Peyer's patch (tissue), 4 donors: ENCODE data around the gene RBL2.

Experiments
- POLR2A ChIP-seq, 2 donors: fragments of 450-650 bp; IDR thresholded peaks; one replicate each; pipeline ENCODE4 v1.5.1; 2017; ENCODE audit warnings: antibody characterized with exemption in 2 of 2, mild to moderate bottlenecking in 2 of 2, moderate library complexity in 2 of 2
- TF ChIP-seq, protein P1 (sequence below), 6 experiments: fragments of 450-650 bp in 4 of 6; fragments of 200-600 bp in 2 of 6; sonication (generic) in 1 of 6; IDR thresholded peaks; one replicate each; pipeline ENCODE4 v1.5.1; 2017 to 2019; ENCODE audit warnings: antibody characterized with exemption in 6 of 6, mild to moderate bottlenecking in 3 of 6, moderate library complexity in 1 of 6

DNA sequence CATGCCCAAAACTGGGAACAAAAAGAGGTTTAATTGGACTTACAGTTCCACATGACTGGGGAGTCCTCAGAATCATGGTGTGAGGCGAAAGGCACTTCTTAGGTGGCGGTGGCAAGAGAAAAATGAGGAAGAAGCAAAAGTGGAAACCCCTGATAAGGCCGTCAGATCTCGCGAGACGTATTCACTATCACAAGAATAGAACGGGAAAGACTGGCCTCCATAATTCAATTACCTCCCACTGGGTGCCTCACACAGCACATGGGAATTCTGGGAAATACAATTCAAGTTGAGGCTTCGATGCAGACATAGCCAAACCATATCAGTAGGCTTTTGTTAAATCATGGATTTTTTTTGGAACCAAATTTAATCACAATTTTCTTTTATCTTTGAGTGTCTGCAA lies 24.4 kb downstream of the RBL2 start:
- TF ChIP-seq, protein P1, sequence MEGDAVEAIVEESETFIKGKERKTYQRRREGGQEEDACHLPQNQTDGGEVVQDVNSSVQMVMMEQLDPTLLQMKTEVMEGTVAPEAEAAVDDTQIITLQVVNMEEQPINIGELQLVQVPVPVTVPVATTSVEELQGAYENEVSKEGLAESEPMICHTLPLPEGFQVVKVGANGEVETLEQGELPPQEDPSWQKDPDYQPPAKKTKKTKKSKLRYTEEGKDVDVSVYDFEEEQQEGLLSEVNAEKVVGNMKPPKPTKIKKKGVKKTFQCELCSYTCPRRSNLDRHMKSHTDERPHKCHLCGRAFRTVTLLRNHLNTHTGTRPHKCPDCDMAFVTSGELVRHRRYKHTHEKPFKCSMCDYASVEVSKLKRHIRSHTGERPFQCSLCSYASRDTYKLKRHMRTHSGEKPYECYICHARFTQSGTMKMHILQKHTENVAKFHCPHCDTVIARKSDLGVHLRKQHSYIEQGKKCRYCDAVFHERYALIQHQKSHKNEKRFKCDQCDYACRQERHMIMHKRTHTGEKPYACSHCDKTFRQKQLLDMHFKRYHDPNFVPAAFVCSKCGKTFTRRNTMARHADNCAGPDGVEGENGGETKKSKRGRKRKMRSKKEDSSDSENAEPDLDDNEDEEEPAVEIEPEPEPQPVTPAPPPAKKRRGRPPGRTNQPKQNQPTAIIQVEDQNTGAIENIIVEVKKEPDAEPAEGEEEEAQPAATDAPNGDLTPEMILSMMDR (IDR thresholded peaks at IDR 0.05) = no peak
- no peak for TF ChIP-seq POLR2A (IDR thresholded peaks at IDR 0.05)
